Thoracic aorta (tissue), 2 donors: ENCODE measurements around the gene SULF2. TPM values are rescaled to one million over a fixed set of nuclear protein-coding genes. Genes with fewer than 3 reads are reported as not detected.

Source experiments
- ATAC-seq: fragments of 150-250 bp; one replicate; pipeline ENCODE4 v1.8.0; 2017; ENCODE audit warnings: low read depth; ENCODE audit not compliant: insufficient number of reproducible peaks, low FRiP score
- DNase-seq: peaks from one replicate; pipeline ENCODE4 v3.0.0-alpha.2; 2020; ENCODE audit warnings: low spot score
- H3K27ac ChIP-seq, 2 donors: fragments of 200-600 bp; sonication (generic); 1 replicate in 1 of 2; 2 replicates in 1 of 2; pipeline ENCODE4 v1.5.1; 2016; ENCODE audit warnings: mild to moderate bottlenecking in 2 of 2, moderate library complexity in 2 of 2
- H3K27me3 ChIP-seq: fragments of 200-600 bp; sonication (generic); replicated peaks from 2 replicates; pipeline ENCODE4 v1.6.0; 2016; ENCODE audit warnings: mild to moderate bottlenecking; ENCODE audit not compliant: insufficient read depth
- H3K36me3 ChIP-seq: fragments of 200-600 bp; sonication (generic); one replicate; pipeline ENCODE4 v1.5.1; 2016
- H3K4me1 ChIP-seq, 2 donors: fragments of 200-600 bp; sonication (generic); 1 replicate in 1 of 2; 2 replicates in 1 of 2; pipeline versions ENCODE4 v1.5.1 to v1.6.0; 2016; ENCODE audit warnings: low read depth in 2 of 2, mild to moderate bottlenecking in 1 of 2; ENCODE audit not compliant: control insufficient read depth in 1 of 2
- H3K4me3 ChIP-seq: fragments of 200-600 bp; sonication (generic); 2 replicates; pipeline ENCODE4 v1.5.1; 2016; ENCODE audit warnings: mild to moderate bottlenecking
- H3K9me3 ChIP-seq: fragments of 200-600 bp; sonication (generic); 2 replicates; pipeline ENCODE4 v1.5.1; 2016
- CTCF ChIP-seq: fragments of 200-600 bp; sonication (generic); IDR thresholded peaks from one replicate; pipeline ENCODE4 v1.5.1; 2019; ENCODE audit warnings: antibody characterized with exemption
- total RNA-seq, 2 donors: library from RNA; depleted of rRNA; stranded (reverse); fragments of >200 nt; gene quantifications; one replicate each; pipeline versions ENCODE4 v1.1.0 to v1.2.3, GENCODE V29; 2016

SULF2 gene
- total RNA-seq, 2 donors from 2014 or later, result 39.0 to 53.9 TPM

DNA sequence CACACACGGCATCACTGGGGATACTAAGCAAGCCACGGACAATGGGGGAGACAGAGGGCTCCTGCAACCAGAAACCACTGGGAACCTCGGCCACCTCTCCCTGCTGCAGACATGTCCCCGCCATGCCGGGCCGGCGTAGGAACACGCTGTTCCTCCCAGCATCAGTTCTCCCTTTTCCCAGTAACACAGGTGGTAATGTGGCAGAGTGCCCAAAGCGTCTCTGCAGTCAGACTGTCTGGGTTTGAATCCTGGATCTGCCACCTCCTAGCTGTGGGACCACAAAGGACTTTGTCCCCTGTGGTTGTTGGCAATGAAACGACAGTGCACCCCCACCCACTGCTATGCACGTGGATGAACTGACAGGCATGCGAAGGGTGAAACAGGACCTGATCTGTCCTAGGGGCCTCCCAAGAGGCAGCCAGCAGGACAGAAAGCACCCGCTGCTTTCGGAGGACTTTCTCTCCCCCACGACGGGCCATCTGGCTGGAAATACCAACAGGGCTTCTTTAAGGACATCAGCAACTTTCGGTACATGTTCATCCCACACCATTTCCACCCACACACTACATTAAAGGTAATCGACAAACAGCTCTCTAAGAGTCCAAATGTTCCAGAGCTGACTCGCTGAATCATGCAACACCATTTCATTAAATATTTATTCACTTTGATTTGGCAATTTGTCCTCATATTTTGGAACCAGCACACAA is 74.1 kb downstream of the SULF2 start:
- no peaks in the 10 kb centered on the region for H3K27me3 ChIP-seq
- no peaks in the 10 kb centered on the region for H3K9me3 ChIP-seq
- H3K4me3 ChIP-seq, result no peak overlapping the region
- peaks cover 3 to 7% of the 10 kb centered on the region in 2 donors for H3K4me1 ChIP-seq
- H3K36me3 ChIP-seq, result no peaks in the 10 kb centered on the region
- DNase-seq (no peak), ATAC-seq (no peak)
- TF ChIP-seq CTCF, result no peak
- H3K27ac ChIP-seq, result no peak overlapping the region

GRCh38 chr20:47710665-47711045 is 74.6 kb downstream of the SULF2 start:
- Histone ChIP-seq H3K4me1 (peaks cover 3 to 9% of the 10 kb centered on the region in 2 donors), H3K9me3 (no peaks in the 10 kb centered on the region), H3K36me3 (no peaks in the 10 kb centered on the region), H3K4me3 (no peak overlapping the region), H3K27me3 (no peaks in the 10 kb centered on the region), H3K27ac (no peak overlapping the region)
- TF ChIP-seq CTCF, result no peak
- no peak for DNase-seq
- no peak for ATAC-seq

DNA sequence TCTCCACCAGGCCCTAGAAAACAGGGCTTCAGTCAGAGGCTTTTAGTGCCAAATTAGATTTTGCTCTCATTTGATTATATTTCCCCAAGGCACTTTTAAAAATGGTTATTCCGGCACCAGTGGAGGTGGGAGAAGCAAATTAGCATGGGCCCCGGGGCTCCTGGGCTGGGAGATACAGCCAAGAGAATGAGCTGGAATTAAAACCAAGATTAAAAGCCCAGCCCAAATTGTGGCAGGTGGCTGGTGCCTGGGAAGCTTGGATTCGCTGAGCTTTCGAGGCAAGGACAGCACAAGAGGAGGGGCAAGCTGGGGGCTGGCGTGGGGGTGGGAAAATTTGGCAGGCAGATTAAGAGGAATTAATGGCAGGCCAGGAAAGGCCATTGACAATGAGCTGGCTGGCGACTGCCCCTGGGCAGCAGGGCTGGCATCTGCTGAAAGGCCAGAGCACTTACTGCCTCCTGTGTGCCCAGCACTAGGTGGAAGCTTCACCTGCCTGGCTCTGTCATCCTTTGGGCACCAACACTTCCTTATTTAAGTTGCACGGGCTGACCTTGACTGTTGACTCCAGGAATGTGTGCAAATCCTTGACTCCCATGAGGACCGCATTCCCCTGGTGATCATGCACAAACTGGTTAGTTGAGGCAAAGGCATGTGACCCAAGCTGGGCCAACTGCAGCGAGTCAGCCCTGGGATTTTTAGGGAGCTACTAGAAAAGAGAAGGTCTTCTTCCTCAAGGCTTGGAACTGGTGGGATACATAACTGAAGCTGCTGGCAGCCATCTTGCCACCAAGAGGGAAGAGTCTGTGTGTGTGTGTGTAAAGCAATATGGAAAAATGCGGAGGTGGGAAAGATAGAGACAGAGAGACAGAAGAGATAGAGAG is 76.1 kb downstream of the SULF2 start:
- TF ChIP-seq CTCF, result no peak
- ATAC-seq, result no peak
- H3K27me3 ChIP-seq, result no peaks in the 10 kb centered on the region
- H3K4me1 ChIP-seq, result peaks cover 3 to 17% of the 10 kb centered on the region in 2 donors
- no peaks in the 10 kb centered on the region for H3K36me3 ChIP-seq
- no peak overlapping the region for H3K27ac ChIP-seq
- H3K4me3 ChIP-seq, result no peak overlapping the region
- no peak for DNase-seq
- no peaks in the 10 kb centered on the region for H3K9me3 ChIP-seq

DNA sequence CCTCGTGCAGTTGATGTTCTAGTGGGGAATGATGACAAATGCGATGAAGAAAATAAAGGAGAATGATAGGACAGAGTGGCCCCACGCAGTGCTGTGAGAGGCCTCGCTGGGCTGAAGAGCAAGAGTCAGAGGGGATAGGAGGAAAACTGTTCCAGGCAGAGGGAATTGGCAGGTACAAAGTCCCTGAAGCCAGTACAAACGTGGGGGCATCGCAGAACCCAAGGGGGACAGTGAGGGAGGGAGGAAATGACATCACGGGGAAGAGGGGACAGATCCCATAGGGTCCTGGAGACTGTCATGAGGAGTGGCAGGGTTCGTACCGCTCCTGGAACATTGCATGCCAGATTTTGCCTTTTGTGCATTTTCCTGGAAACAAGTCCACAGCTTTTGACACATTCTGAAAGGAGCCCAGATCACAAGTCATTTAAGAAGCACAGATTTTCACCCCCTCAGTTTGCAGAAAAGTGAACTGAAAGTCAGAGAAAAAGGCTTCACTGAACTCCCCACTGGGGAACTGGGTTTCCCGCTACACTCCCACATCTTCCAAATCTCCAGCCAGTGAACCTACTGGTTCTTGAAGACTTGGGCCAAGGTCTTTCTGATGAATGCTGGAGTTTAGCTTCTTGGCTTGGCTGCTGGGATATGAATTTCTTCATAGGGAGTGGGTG is 77.0 kb downstream of the SULF2 start:
- no peak for TF ChIP-seq CTCF
- Histone ChIP-seq H3K27ac (no peak overlapping the region), H3K4me1 (peaks cover 0 to 11% of the 10 kb centered on the region in 2 donors), H3K9me3 (no peaks in the 10 kb centered on the region), H3K27me3 (no peaks in the 10 kb centered on the region), H3K36me3 (no peaks in the 10 kb centered on the region), H3K4me3 (no peak overlapping the region)
- ATAC-seq (no peak), DNase-seq (no peak)

GRCh38 chr20:47706345-47706744 is 78.9 kb downstream of the SULF2 start:
- DNase-seq (no peak), ATAC-seq (no peak)
- no peaks in the 10 kb centered on the region for H3K27me3 ChIP-seq
- H3K9me3 ChIP-seq, result no peaks in the 10 kb centered on the region
- H3K4me3 ChIP-seq, result no peak overlapping the region
- peaks cover 0 to 11% of the 10 kb centered on the region in 2 donors for H3K4me1 ChIP-seq
- no peak for TF ChIP-seq CTCF
- H3K36me3 ChIP-seq, result no peaks in the 10 kb centered on the region
- no peak overlapping the region for H3K27ac ChIP-seq
